Spleen (tissue), 7 donors: ENCODE results near the gene DLX4.

Experiments
- POLR2A ChIP-seq, 3 donors: fragments of 450-650 bp; IDR thresholded peaks; one replicate each; pipeline ENCODE4 v1.5.1; 2017; ENCODE audit warnings: antibody characterized with exemption in 3 of 3, mild to moderate bottlenecking in 1 of 3
- POLR2AphosphoS5 ChIP-seq, 3 donors: sonication (generic); formaldehyde crosslinking; IDR thresholded peaks; one replicate each; pipeline ENCODE4 v1.5.1; 2017; ENCODE audit warnings: antibody characterized with exemption in 3 of 3
- TF ChIP-seq, protein P1 (sequence below), 11 experiments: fragments of 200-600 bp in 7 of 11; fragments of 450-650 bp in 4 of 11; sonication (generic) in 4 of 11; IDR thresholded peaks in 8 of 11; conservative IDR thresholded peaks in 3 of 11; 1 replicate in 7 of 11; 2 replicates in 4 of 11; pipeline versions ENCODE4 v1.4.0 to v1.8.0; 2016 to 2021; ENCODE audit warnings: antibody characterized with exemption in 11 of 11, inconsistent platforms in 4 of 11, mild to moderate bottlenecking in 1 of 11
- donor health status: DM: no; HTN: no; CAD: no; lungs with moderate emphysema.
- donor health status: DM: no; HTN: no; CAD: no.
- donor health status: DM: no; HTN: no; CAD: no.

DNA sequence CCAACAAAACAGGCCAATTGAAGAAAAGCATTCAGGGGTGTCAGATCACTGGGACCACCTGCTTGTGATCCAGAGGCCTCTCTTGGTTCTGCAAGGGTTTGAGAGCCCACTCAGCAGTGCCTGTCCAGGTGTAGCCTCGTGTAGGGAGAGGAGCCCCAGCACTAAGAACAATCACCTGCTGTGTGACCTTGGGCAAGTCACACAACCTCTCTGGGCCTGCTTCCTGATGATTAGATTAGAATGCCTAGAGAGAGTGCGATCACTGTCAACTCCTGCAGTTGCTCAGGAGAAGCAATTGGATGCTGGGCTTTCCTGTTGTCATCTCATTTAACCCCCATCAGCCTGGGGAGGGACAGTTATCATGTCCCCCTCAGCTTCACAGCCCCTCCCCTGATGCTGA is 15.8 kb downstream of the DLX4 start:
- TF ChIP-seq POLR2A (IDR thresholded peaks at IDR 0.05) (no peak), POLR2AphosphoS5 (IDR thresholded peaks at IDR 0.05) (no peak)
- TF ChIP-seq, protein P1, sequence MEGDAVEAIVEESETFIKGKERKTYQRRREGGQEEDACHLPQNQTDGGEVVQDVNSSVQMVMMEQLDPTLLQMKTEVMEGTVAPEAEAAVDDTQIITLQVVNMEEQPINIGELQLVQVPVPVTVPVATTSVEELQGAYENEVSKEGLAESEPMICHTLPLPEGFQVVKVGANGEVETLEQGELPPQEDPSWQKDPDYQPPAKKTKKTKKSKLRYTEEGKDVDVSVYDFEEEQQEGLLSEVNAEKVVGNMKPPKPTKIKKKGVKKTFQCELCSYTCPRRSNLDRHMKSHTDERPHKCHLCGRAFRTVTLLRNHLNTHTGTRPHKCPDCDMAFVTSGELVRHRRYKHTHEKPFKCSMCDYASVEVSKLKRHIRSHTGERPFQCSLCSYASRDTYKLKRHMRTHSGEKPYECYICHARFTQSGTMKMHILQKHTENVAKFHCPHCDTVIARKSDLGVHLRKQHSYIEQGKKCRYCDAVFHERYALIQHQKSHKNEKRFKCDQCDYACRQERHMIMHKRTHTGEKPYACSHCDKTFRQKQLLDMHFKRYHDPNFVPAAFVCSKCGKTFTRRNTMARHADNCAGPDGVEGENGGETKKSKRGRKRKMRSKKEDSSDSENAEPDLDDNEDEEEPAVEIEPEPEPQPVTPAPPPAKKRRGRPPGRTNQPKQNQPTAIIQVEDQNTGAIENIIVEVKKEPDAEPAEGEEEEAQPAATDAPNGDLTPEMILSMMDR (IDR thresholded peaks at IDR 0.05 in 8 of 11, conservative IDR thresholded peaks at IDR 0.05 in 3 of 11), result no peak
